Stimulated activated naive CD8-positive, alpha-beta T cell treated with anti-CD3 and anti-CD28 coated beads, Interleukin-15, Interleukin-2, amounts not matched to agents 100 ng/mL and 50 ng/mL, for 24 hours (primary cell): ENCODE measurements around the gene FOXB1.
A peak's percentile ranks its signal among the peaks of the same experiment; 100 is the strongest.

Source experiments
- H3K27ac Mint-ChIP-seq: one replicate; pipeline ENCODE4 v1.8.0; 2021; ENCODE audit warnings: mild to moderate bottlenecking, mixed read lengths
- H3K27me3 Mint-ChIP-seq: one replicate; pipeline ENCODE4 v1.8.0; 2021; ENCODE audit warnings: mixed read lengths
- H3K36me3 Mint-ChIP-seq: one replicate; pipeline ENCODE4 v1.8.0; 2021; ENCODE audit warnings: low read depth, mixed read lengths
- H3K4me1 Mint-ChIP-seq: one replicate; pipeline ENCODE4 v1.8.0; 2021; ENCODE audit warnings: low read depth, mixed read lengths
- H3K4me3 Mint-ChIP-seq: one replicate; pipeline ENCODE4 v1.8.0; 2021; ENCODE audit warnings: mild to moderate bottlenecking, mixed read lengths
- H3K9me3 Mint-ChIP-seq: one replicate; pipeline ENCODE4 v1.8.0; 2021; ENCODE audit warnings: mixed read lengths

Gene FOXB1

DNA sequence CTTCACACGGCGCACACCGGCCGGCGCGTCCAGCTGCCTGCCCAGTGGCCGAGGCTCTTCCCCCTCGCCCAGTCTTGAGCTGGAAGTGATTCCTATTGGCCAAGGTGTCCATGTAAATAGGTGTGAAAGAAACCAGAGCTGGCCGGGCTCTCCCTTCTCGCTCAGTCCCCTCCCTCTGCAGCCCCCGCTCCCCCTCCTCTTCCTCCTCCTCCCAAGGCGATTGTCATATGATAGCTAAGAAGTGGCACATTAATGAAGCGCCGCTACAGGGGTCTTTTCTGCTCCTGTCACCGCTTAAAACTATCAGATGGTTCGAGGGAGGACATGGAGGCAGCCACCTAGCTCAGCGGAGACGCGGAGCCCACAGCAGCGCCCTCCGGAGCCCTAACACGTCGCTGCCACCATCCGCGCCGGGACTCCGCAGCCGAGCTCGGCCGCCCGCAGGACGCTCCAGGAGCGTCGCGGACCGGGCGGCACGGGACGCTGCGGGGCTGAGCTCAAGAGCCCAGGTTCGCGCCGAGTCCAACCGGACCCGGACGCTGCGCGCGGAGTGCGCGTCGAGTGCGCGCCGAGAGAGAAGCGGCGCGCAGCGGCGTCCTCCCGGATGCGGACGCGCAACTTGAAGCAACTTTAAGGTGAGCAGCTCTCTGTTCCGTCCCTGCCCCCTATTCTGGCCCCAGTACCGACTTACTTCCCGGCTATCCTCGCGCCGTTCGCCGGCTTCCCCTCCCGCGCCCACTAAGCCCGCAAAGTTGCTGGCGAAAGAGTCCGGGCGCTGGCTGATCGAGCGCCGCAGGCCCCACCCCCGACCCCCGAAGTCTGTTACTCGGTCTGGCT lies at the start of gene FOXB1:
Gene FOXB1 (plus strand): TSS at position 303 of the 837 bp plus-strand sequence. CDS start 653 bp downstream, outside the sequence.
- Mint-ChIP-seq H3K4me3 (peak within 1 kb of the TSS; percentile 86), H3K27ac (peak within 1 kb of the TSS; percentile 45), H3K9me3 (peaks cover 12% of the 10 kb centered on the region), H3K36me3 (peaks cover 12% of the 10 kb centered on the region), H3K4me1 (peaks cover 55% of the 10 kb centered on the region), H3K27me3 (peaks cover 95% of the 10 kb centered on the region)

DNA sequence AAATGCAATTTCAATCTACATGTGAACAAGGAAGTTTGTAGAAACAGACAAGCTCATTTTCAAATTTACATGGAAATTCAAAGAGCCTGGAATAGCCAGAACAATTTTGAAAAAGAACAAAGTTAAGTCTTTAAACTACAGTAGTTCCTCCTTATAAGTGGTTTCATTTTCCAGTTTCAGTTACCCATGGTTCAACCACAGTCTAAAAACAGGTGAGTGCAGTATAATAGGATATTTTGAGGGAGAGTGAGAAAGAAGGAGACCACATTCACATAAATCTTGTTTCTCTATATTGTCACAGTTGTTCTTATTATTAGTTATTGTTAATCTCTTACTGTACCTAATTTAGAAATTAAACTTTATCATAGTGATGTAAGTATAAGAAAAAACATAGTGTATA lies 45.8 kb upstream of the FOXB1 start:
- H3K27me3 Mint-ChIP-seq, result peaks cover 7% of the 10 kb centered on the region
- H3K4me1 Mint-ChIP-seq, result no peaks in the 10 kb centered on the region
- no peak overlapping the region for H3K4me3 Mint-ChIP-seq
- H3K9me3 Mint-ChIP-seq, result peaks cover 34% of the 10 kb centered on the region
- no peak overlapping the region for H3K27ac Mint-ChIP-seq
- H3K36me3 Mint-ChIP-seq, result peaks cover 12% of the 10 kb centered on the region

DNA sequence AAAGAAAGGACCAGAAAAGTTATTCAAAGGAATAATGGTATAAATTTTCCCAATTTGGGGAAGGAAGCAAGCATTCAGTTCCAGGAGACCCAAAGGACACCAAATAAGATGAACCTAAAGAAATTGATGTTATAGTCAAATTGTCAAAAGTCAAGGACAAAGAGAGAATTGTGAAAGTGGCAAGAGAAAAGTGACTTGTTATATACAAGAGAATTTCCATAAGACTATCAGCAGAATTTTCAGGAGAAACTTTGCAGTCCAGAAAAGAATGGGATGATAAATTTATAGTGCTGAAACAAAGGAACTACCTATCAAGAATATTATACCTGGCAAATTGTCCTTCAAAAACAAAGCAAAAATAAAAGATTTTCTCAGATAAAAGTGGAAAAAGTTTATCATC lies 43.8 kb upstream of the FOXB1 start:
- Mint-ChIP-seq H3K27ac (no peak overlapping the region), H3K27me3 (peaks cover 5% of the 10 kb centered on the region), H3K9me3 (peaks cover 29% of the 10 kb centered on the region), H3K4me1 (peaks cover 2% of the 10 kb centered on the region), H3K4me3 (no peak overlapping the region), H3K36me3 (peaks cover 12% of the 10 kb centered on the region)

DNA sequence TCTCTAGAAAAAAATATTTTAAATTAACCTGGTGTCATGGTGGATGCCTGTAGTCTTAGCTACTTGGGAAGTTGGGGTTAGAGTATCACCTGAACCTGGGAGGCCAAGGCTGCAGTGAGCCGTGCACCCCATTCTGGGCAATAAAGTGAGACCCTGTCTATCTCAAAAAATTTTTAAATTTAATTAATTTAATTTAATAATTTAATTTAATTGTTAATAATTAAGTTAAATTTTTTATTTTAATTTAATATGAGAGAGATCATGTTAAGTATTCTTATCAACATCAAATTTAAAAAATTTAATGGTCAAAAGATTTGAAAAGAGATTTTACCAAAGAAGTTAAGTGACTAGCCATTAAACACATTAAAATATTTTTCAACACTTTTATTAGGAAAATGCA lies 40.8 kb upstream of the FOXB1 start:
- Mint-ChIP-seq H3K4me1 (peaks cover 14% of the 10 kb centered on the region), H3K27me3 (peaks cover 10% of the 10 kb centered on the region), H3K27ac (no peak overlapping the region), H3K4me3 (no peak overlapping the region), H3K36me3 (peaks cover 12% of the 10 kb centered on the region), H3K9me3 (peaks cover 23% of the 10 kb centered on the region)

DNA sequence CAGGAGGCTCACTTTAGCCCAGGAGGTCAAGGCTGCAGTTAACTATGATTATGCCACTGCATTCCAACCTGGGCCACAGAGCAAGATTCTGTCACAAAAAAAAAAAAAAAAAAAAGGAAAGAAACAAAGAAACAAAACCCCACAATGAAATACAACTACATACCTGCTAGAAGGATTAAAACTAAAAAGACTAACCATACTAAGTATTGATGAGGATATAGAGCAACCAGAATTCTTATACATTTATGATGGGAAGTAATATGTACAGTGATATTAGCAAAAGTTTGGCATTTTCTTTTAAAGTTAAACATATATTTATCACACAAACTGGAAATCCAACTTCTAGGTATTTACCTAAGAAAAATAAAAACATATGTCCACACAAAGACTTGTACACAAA lies 40.2 kb upstream of the FOXB1 start:
- Mint-ChIP-seq H3K4me1 (peaks cover 14% of the 10 kb centered on the region), H3K36me3 (peaks cover 12% of the 10 kb centered on the region), H3K4me3 (no peak overlapping the region), H3K9me3 (peaks cover 23% of the 10 kb centered on the region), H3K27ac (no peak overlapping the region), H3K27me3 (peaks cover 15% of the 10 kb centered on the region)

DNA sequence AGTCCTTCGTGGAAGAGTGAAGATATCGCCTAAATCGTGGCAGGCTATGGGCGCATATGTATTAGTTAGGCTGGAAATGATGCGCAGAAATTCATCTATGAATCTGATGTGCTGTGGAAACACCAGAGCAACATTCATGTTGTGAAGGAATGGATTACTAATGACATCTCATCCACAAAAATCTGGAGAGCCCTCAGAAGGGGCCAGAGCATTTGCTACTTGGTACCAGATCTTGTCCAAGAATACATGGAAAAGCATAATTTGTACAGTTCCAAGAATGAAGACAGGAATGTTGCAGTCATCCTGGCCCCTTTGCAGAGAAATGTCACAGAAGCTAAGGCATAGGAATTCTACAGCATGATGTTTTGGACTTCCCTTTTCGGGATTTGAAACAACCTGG lies 38.4 kb upstream of the FOXB1 start:
- H3K36me3 Mint-ChIP-seq, result peaks cover 6% of the 10 kb centered on the region
- peaks cover 13% of the 10 kb centered on the region for H3K9me3 Mint-ChIP-seq
- H3K27ac Mint-ChIP-seq, result no peak overlapping the region
- H3K27me3 Mint-ChIP-seq, result peaks cover 20% of the 10 kb centered on the region
- H3K4me3 Mint-ChIP-seq, result no peak overlapping the region
- peaks cover 14% of the 10 kb centered on the region for H3K4me1 Mint-ChIP-seq

DNA sequence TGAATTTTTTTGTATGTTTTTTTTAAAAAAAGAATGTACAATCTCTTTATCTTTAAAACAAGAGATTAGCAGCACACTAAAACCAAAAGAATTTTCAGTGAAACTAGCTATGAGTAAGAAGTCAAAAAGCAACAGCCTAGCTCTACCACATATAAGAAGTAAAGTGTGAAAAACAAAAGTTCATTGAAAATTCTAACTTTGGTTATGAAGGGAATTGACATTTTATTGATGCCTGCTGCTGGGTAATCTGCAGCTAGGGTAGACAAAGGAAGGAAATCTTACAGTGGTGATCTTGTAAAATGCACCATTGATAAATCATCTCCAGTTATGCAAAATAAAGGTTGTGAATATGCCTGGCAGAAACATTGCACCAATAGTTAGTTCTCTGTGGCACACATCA lies 37.8 kb upstream of the FOXB1 start:
- Mint-ChIP-seq H3K27me3 (peaks cover 20% of the 10 kb centered on the region), H3K4me1 (peaks cover 14% of the 10 kb centered on the region), H3K27ac (no peak overlapping the region)

DNA sequence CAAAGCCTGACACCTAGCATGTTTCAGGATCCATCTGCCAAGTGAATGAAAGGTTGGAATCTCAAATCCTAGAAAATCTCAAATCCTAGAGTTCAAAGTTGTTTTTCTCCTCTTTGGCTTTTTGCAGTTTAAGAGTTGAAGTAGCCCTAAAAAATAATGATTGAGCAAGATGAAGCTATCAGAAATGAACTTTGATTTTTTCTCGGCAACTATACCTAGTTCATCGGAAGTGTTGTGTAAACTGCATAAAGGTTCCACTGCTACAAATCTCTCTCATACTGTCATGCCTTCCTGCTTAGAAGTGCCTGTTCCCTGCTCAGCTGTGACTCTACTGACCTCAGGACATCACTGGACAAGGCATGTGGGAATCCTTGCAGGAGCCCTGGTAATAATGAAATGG lies 35.8 kb upstream of the FOXB1 start:
- Mint-ChIP-seq H3K9me3 (peaks cover 4% of the 10 kb centered on the region), H3K4me3 (no peak overlapping the region), H3K27me3 (peaks cover 23% of the 10 kb centered on the region)

More for the DNA sequence above, 37.8 kb upstream of the FOXB1 start:
- Mint-ChIP-seq H3K4me3 (no peak overlapping the region), H3K36me3 (peaks cover 6% of the 10 kb centered on the region), H3K9me3 (peaks cover 9% of the 10 kb centered on the region)

DNA sequence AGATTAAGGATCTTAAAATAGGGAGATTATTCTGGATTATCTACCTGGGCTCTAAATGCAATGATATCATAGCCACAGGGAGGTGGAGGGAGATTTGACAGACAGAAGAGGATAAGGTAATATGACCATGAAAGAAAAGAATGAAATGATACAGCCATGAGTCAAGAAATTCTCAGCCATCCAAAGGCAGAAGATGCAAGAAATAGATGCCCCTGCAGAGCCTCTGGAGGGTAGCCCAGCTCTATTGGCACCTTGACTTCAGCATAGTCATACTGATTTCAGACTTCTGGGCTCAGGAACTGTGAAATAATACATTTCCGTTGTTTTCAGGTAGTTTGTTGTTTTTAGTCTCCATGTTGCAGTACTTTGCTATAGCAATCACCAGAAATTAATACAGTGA lies 31.9 kb upstream of the FOXB1 start:
- H3K27ac Mint-ChIP-seq, result no peak overlapping the region

More for the DNA sequence above, 35.8 kb upstream of the FOXB1 start:
- Mint-ChIP-seq H3K4me1 (peaks cover 14% of the 10 kb centered on the region), H3K36me3 (no peaks in the 10 kb centered on the region), H3K27ac (no peak overlapping the region)

DNA sequence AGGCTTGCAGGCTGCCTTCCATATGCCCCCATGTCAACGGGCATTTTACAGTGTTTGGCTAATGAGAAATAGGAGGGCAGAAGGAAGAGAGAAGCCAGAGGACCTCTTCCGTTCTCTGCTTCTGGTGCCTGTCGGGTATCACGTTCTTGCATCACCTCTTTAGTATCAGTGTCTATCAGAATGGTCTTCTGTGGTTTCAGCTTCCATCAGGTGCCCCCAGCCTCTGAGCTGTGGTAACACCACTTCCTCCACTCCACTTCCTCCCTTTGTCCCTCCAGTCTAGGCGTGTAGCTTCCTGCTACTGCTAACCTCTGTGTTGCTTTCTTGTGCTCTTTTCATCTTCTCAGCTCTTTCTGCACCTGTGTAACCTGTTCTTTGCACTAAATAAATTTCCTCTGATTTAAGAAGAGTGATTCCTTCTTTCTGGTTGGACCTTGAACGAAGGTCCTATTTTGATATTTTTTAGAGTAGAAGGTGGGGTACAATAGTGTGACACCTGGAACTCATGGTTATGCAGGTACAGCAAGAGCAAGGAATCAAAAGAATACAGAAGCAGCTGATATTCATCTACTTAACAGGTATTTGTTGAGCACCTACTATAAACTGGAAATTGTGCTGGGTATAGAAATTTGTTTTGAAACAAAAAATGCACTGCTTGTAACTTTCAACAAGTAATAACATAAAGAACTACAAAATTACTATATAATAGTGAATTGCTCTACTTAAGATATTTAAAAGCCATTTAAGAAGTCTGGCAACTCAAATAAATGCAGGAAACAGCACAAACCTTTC lies 27.4 kb upstream of the FOXB1 start:
- peaks cover 22% of the 10 kb centered on the region for H3K4me1 Mint-ChIP-seq
- H3K9me3 Mint-ChIP-seq, result peaks cover 4% of the 10 kb centered on the region
- H3K27ac Mint-ChIP-seq, result peak overlapping the region; percentile 70
- peaks cover 11% of the 10 kb centered on the region for H3K27me3 Mint-ChIP-seq
- H3K36me3 Mint-ChIP-seq, result no peaks in the 10 kb centered on the region
- peak overlapping the region; percentile 48 for H3K4me3 Mint-ChIP-seq

More for the DNA sequence above, 31.9 kb upstream of the FOXB1 start:
- Mint-ChIP-seq H3K4me1 (peaks cover 22% of the 10 kb centered on the region), H3K36me3 (no peaks in the 10 kb centered on the region), H3K9me3 (no peaks in the 10 kb centered on the region), H3K4me3 (no peak overlapping the region), H3K27me3 (peaks cover 16% of the 10 kb centered on the region)

DNA sequence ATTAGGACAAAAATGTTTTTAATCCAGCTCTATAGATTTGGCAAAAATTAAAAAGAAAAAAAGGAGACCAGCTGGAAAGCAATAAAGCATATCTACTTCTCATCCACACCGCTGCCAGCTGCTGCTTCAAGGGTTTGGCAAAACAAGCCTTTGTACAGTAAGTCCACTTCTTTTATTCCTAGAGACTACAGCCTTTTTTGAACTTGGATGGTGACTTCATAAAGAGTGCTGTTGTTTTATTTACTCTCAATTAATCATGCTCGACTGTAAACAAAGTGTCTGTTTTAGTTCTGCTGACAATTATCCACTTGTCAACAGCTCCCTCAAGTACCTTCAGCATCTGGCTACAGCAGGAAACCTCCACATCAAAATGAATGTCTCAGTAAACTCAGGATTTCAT lies 12.3 kb upstream of the FOXB1 start:
- peaks cover 4% of the 10 kb centered on the region for H3K9me3 Mint-ChIP-seq
- H3K4me3 Mint-ChIP-seq, result no peak overlapping the region
- H3K27me3 Mint-ChIP-seq, result peaks cover 77% of the 10 kb centered on the region
- H3K4me1 Mint-ChIP-seq, result peaks cover 21% of the 10 kb centered on the region
- no peak overlapping the region for H3K27ac Mint-ChIP-seq
- no peaks in the 10 kb centered on the region for H3K36me3 Mint-ChIP-seq

DNA sequence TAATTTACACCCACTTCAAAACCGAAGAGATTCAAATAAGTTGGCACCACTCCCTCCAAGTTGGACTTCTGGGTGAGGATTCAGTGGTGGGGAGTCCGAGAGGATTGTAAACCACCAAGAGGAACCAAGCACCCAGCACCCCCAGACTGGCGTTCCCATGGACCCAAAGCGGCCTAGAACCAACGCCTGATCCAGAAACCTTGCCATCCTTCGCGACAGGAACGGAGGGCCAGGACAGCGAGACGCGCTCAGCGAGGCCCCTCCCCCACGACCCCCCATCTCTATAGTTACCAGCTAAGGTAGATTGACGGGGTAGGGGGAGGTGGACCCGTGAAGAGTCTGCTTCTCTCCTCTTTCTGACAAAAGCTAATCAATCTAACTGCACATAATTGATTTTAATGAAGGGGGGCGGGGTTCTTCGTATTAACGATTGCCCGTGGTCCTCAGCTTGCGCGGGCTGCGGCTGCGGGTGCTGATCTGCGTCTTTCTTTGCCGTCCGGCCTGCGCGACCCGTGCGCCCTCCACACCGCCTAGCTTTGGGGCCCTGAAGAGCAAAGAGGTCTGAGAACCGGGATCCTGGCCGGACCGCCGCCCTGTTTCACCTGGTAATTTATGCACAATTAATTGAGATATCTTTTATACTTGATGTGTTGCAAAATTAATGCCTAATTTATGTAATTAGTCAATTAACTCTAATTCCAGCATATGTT lies 10.9 kb upstream of the FOXB1 start:
- Mint-ChIP-seq H3K4me1 (peaks cover 30% of the 10 kb centered on the region), H3K27ac (no peak overlapping the region), H3K4me3 (no peak overlapping the region), H3K27me3 (peaks cover 77% of the 10 kb centered on the region), H3K9me3 (no peaks in the 10 kb centered on the region), H3K36me3 (no peaks in the 10 kb centered on the region)

DNA sequence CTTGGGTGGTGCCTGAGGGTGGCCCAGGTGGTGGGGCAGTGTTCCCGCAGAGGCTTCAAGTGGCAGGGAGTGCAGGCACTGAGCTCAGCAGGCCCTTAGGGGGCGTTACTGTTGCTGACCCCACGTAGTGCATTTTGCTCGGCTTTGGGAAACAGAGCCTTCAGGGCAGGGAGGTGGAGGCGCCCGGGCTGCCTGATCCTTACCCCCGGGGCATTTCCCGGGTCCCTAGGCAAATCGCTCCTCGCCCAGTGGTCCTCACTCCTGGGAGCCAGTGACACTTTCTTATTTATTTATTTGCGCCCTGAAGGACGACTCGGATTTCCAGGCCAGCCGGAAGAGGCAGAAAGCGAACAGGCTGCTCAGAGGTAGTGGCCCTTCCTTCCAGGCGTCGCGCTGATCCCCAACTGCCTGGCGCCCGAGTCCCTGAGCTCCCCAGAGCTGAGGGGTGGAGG lies 10.1 kb upstream of the FOXB1 start:
- H3K9me3 Mint-ChIP-seq, result no peaks in the 10 kb centered on the region
- H3K27me3 Mint-ChIP-seq, result peaks cover 81% of the 10 kb centered on the region
- H3K36me3 Mint-ChIP-seq, result no peaks in the 10 kb centered on the region
- H3K4me3 Mint-ChIP-seq, result no peak overlapping the region
- H3K27ac Mint-ChIP-seq, result no peak overlapping the region
- H3K4me1 Mint-ChIP-seq, result peaks cover 30% of the 10 kb centered on the region

DNA sequence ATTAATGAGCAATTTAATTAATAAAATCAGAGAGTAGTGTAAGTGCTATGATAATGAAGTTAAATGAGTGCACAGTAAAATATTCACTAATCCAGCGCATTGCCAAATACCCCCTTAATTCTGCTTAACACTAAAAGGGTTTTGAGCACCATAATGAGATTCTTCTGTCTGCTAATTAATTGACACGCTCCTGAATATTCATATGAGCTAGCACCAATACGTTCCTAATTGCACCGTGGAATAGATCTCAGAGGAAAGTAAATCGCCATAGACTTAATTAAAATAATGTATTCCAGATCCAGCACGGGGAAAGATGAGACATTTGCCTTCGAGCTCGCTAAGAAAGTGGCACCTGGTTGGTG lies 9.6 kb upstream of the FOXB1 start:
- peaks cover 34% of the 10 kb centered on the region for H3K4me1 Mint-ChIP-seq
- H3K9me3 Mint-ChIP-seq, result no peaks in the 10 kb centered on the region
- H3K36me3 Mint-ChIP-seq, result no peaks in the 10 kb centered on the region
- peak overlapping the region; percentile 45 for H3K27ac Mint-ChIP-seq
- peaks cover 84% of the 10 kb centered on the region for H3K27me3 Mint-ChIP-seq
- peak overlapping the region; percentile 28 for H3K4me3 Mint-ChIP-seq
